SH-SY5Y (cell line): Measurements from ENCODE around the gene NTM.

ENCODE experiments used
- GATA2 ChIP-seq: IDR thresholded peaks from 2 replicates; pipeline ENCODE4 v1.6.1; 2011; ENCODE audit warnings: mild to moderate bottlenecking, low read depth, low read length
- GATA3 ChIP-seq: IDR thresholded peaks from 2 replicates; pipeline ENCODE4 v1.6.1; 2011; ENCODE audit warnings: low read depth, mild to moderate bottlenecking, low read length, moderate library complexity

DNA sequence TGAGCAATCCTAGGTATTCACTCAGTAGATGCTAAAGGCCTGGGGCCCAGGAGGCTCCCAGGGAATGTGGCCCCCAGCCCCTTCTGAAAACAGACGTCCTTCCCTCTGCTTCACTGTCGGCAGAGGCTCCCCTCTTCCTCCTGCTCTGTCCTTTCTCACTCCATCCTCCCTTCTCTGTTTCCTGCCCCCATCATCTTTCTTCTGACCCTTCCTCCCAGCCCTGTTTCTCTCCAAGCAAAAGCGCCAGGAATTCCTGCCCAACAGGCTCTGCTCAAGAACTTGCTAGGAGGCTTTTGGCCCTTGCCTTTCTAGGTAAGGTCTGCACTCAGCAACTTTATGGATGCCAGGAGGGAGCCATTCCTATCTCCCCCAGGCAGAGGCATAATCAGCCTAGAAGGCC is 300.5 kb downstream of the NTM start:
- TF ChIP-seq GATA3 (no peak), GATA2 (no peak)
